AG09319 (cell line): ENCODE results near the gene GORASP2.

ENCODE experiments used
- DNase-seq: peaks from one replicate; pipeline ENCODE4 v3.0.0-alpha.2; 2010; ENCODE audit warnings: low read depth; ENCODE audit errors: extremely low read depth
- CTCF ChIP-seq: IDR thresholded peaks from 2 replicates; pipeline ENCODE4 v1.5.1; 2011; ENCODE audit warnings: low read depth, mild to moderate bottlenecking, inconsistent platforms, low read length, moderate library complexity

Gene GORASP2

DNA sequence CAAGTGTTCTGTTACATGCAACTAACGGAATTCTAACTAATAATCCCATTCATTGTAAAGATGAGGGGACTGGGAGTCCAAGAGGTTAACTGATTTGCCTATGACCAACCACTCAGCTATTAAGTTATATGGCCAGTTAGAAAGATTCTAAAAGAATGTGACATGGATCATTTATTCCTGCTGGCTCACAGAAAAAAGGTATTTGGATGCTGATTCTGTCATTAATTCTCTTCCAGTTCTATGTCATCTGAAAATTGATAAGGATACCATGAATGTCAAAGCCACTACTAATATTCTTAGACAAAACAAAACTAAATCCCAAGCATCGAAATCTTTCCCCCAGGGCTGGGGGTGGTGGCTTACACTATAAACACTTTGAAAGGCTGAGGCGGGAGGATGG is 41.2 kb upstream of the GORASP2 start:
- TF ChIP-seq CTCF = no peak
- DNase-seq = no peak

DNA sequence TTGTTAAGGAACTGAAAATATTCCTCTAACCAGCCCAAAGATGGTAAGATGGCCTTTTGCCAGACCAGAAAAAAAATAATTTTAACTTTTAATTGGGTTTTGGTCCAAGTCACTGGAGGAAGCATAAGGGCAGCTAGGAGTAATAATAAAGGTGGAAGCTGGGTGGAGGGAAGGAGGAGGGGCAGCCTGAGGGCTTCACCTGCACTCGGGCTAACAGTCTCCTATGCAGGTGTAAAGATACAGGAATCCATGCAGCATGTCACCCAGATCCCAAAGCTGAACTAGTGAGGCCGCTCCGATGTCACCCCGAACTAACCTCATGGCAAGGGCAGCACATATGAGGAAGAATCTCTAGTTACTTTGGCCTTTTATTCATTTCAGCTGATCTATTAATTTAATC is 37.2 kb upstream of the GORASP2 start:
- DNase-seq = no peak
- no peak for TF ChIP-seq CTCF

DNA sequence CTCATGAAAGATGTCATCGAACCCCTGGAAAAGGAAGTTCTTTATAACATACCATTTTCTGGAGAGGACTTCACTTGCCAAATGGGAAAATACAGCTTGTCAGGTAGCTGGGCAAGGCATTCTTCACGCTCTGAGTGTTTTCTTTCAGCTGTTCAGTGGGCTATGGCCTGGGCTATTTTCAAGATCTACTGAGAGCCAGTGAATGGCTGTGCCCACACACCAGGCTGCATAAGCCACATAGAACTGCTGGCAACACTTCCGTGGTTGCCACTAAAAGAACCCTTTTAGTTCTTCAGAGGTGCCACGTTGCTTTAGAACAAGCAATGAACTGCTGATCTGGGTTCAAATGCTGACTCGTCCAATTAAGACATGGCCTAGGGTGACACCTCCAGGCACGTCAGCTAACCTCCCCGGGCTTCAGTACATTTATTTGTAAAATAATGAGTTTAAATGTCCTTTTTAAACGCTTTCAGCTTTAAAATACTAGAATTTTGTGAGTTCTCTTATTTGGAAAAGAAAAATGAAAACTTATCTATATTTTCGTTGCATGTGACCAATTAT is 36.6 kb upstream of the GORASP2 start:
- TF ChIP-seq CTCF = no peak

DNA sequence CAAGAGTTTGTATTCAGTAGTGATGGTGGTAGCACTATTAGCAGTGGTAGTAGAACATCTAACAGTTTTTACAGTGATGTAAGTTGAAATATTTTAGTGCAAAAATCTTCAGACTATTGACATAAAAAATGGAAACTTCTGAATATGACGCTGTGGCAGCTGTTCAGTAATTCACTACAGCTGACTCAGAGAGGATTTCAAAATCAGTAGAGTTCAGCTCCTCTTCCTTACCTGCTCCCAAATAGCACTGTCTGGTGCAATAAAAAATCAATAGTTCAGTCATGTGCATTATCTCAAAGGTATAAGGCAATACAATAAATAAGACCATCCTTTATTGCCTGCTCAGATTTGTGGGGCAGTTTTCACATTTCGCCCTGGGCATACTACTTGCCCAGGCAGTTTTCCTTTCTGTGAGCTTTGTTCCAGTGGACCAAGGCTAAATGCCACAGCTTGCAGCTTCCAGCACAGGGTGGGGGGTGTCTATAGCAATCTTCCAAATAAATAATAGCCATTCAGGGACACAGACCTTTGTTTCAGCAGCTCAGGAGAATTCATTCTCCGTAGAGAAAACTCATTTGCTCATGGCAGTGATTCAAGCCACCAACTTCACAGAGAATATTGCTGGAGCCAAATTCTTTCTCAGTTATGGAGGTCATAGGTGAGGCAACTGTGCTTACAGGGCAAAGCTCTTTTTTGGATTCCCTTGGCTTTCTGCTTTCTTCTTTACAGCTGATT is 33.9 kb upstream of the GORASP2 start:
- DNase-seq = no peak
- no peak for TF ChIP-seq CTCF

More for the DNA sequence above, 36.6 kb upstream of the GORASP2 start:
- DNase-seq = no peak

- no peak for DNase-seq
- no peak for TF ChIP-seq CTCF
Measured at GRCh38 chr2:170896622-170897021, 32.4 kb upstream of the GORASP2 start.

DNA sequence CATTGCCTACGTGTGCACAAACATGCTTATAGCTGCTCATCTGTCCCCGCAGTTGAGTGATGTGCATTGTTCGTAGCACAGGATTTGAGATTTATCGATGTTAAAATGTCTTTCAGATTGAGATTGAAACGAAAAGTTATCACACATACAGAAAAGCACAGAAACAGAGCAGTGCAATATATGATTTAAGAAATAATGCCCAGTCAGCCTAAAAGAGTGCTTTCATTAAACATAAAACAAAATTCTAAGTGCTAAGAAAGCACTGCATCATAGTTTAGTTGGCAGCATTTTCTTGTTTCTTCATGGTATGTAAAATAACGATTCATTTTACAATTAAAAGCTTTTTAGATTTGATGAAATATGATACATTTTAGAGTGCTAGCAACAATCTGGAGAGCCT is 31.9 kb upstream of the GORASP2 start:
- DNase-seq = no peak
- no peak for TF ChIP-seq CTCF

GRCh38 chr2:170905864-170906263 is 23.2 kb upstream of the GORASP2 start:
- DNase-seq = no peak
- no peak for TF ChIP-seq CTCF
